GM19193 (cell line): ENCODE data around the gene CDK15.

ENCODE experiments used
- POLR2A ChIP-seq: IDR thresholded peaks from 4 replicates; pipeline ENCODE4 v1.6.1; 2011; ENCODE audit not compliant: insufficient read depth, insufficient read length; ENCODE audit errors: extremely low read depth

Gene CDK15

DNA sequence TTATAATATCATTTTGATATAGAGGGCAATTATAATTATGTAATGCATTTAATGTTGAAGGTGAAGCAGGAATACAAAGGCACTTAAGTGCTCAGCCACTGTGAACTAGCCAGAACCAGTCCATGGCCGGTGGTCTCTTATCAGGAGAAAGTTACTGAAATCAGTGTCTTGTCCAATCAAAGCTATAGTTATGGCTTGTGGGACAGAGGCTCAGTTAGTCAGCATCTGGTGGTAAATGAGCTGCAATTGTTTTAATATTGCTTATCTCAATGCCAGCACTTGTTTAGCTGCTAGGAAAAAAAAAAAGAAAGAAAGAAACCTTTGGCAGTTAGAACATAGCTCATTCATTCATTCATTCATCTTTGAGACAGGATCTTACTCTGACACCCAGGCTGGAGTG, 21.8 kb upstream of the CDK15 start:
- no peak for TF ChIP-seq POLR2A

DNA sequence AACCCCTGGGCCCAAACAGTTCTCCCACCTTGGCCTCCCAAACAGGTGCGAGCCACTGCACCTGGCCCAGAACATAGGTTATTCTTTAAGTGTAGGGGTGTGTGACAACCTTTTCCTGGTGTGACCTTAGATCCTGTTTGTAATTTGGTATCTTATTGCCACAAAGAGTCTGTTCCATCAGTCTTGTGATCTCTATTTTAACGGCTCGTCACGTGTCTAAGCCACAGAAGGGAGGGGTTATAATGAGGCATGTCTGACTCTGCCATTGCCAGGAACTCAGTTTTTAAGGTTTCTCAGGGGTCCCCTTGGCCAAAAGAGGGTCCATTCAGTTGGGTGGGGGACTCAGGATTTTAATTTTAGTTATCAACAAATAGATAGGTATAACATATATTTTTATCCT, 21.2 kb upstream of the CDK15 start:
- TF ChIP-seq POLR2A: no peak

DNA sequence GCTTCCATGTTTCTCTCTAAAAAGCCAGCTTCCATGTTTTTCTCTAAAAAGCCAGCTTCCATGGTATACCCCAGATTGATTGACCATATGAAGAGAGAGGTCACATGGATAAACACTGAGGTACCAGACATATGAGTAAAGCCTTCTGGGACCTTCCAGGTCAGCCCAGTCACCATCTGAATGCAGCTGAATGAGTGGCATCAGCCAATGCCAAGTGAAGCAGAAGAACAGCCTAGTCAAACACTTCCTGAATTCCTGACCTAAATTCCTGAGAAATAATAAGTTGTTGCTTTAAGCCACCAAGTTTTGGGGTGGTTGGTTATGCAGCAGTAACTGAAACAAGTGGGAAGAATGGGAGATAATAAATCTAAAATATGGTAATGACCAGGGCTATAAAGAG, 19.9 kb upstream of the CDK15 start:
- TF ChIP-seq POLR2A: no peak

DNA sequence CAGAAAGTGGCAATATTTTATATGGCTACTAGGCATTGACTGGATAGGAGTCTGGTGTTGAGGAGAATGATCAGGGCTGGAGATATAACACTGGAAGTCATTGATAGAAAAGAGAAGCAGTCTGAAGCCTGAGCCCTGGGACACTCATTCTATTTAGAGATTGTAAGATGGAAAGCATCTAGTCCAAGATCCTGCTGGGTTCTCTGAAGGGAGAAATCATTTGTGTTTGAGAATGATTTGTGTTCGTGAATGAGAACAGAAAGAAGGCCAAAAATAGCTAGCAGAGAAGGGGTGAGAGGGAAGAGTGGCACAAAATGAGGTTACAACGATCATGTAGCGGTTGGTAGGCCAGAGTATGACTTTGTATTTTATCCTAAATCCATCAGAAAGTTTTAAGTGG, 18.0 kb upstream of the CDK15 start:
- TF ChIP-seq POLR2A: no peak

DNA sequence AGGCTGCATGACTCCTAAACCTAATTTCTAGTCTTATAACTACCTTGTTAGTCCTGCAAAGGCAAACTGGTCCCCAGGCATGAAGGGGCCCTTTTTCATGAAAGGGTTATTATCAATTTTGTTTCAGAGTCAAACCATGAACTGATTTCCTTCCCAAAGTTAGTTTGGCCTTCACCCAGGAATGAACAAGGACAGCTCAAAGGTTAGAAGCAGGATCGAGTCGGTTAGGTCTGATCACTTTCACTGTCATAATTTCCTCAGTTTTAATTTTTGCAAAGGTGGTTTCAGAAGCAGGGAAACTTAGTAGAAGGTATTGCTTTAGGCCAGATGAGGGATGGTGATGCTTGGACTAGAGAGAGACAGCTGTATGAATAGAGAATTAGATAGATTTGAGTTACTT, 16.9 kb upstream of the CDK15 start:
- no peak for TF ChIP-seq POLR2A

DNA sequence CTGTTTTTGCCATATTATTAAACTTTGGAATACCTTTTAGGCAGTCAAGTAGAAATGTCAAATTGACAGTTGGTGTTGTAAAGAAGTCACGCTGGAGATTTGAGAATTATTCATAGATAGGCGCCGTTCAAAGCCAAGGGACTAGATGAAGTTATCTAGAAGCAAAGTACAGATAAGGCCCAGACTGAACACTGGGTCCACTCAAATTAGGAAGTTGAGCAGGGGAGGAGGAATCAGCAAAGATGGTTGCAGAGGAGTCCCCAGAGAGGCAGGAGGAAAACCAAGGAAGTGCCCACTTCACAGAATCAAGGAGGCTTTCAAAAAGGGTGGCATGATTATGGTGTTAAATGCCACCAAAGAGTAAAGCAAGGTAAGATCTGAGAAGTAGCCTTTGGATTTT, 16.0 kb upstream of the CDK15 start:
- TF ChIP-seq POLR2A: no peak

DNA sequence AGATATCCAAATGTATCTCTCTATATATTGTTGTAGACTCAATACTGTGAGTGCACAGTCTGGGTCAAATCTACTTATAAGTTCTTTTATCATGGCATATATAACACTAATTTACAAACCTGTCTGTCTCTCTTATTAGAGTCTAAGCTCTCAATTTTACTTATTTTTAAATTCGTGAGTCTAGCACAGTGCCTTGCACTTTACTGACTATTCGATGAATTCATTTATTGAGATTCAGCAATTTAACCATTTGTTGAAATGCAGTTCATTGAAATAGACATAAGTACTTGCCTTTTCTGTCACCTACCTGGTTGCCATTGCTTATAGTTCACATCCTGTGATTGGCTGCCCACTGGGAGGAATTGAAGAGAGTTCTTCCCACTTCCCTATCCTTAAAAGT, 15.3 kb upstream of the CDK15 start:
- TF ChIP-seq POLR2A: no peak

DNA sequence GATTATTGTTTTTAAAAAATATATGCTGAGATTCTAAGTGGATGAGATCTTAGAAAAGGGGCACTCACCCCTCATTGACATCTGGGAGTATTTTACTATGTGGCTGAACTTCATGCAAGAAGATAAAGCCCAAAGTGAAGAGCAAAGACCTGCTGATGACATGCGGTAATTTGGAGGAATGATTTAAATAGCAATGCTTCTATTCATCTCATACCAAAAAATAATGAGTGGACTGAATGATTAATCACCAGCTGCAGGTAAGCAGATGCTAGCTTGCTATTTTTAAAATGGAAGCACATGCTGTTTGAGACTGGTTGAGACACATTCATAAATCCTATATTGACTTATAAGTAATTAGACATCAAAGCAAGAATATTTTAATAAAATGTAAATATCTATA, 12.7 kb upstream of the CDK15 start:
- TF ChIP-seq POLR2A: no peak

DNA sequence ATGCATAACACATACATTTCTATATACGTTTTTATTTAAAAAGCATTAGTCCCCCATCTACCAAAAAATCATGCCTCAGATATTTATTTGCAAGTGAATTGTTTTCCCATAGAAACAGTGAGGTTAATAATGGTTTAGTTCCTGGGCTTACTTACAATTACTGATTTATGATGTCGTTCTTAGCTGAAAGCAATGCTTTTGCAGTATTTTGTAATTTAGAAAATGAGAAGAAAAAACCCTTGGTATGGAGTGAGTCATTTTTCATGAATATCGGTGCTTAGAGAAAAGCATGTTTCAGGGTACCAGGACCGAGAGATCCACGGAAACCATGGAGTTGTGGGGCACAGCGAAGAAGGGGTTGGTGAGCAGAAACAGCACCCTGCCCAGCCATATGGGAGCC, 12.0 kb upstream of the CDK15 start:
- no peak for TF ChIP-seq POLR2A

DNA sequence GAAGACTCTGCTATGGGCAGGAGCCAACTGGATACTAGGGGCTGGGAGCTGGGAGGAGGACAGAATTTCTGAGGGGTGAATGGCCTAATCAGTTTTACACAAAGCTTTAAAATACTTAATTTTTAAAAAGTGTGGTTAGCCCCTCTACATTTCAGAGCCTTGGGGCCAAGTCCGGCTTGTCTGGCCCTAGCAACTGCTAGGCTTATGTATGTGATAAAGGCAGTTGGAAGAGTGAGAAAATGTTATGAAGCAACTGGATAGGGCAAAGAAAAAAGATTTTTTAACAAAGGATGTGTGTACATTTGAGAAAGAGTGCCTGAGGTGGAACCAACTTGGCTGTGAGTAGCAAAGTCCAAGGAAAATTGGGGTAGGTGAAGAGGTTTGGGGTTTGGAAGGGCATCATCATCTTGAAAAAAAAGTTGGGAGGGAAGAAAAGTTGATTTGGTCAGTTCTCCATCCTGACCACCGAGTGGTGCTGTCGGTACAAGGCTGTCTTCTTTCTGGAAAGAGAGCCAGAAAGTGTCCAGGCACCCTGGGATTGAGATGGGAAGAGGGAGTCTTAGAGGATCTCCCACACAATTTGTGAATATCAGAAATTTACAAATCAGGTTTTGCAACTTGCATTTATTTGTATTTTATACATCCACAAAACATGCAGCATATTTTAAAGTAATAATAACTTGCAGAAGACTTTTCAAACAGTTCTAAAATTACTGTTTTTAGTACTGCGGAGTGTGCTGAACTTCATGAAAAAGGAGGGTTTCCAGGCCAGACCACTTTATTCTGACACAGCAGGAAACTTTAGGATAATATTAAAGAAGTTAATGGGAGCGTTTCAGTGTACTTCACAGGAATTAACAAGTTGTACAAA, 10.5 kb upstream of the CDK15 start:
- TF ChIP-seq POLR2A: no peak

DNA sequence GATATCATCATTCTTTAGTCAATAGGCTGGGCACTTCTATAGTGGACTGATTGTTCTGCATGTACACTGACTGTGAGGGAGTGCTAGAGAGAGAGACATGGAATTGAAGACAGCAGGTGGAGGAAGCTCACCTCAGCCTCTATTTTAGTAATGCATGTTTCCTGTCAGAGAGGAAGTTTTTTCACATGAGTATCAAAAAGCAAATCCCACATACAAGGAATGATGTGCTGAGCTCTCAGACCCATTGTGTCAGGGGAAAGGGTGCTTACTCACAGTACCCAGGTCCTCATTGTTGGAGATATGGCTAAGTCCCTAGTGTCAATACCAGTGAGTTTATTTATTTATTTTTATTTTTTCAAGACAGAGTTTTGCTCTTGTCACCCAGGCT, 9.9 kb upstream of the CDK15 start:
- TF ChIP-seq POLR2A: no peak

DNA sequence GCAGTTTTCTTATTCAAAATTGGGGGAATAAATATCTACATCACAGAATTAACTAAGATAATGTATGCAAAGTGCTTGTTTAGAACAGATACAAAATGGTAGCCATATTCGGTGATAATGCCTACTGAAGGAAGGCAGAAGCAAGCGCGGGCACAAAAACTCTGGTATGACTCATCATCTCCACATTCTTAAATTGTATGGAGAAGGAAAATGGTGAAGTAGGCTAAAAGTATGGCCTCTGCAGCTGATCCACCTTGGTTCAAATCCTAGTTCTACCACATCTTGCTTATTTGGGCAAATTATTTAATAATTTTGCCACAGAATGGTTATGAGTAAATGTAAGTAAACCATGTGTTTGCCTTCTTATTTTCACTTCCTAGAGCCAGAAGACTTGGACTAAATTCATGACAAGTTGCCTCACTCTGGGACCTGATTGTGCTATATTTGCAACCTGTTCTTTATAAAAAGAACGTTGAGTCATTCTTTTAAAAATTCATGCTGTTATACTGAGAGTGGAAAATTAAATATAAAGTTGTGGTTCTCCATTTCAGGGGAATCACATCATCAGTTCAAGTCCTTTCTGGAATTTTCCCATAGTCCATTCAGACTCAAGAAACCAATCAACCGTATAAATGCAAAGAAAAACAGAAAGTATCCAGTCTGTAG, 9.0 kb upstream of the CDK15 start:
- no peak for TF ChIP-seq POLR2A

DNA sequence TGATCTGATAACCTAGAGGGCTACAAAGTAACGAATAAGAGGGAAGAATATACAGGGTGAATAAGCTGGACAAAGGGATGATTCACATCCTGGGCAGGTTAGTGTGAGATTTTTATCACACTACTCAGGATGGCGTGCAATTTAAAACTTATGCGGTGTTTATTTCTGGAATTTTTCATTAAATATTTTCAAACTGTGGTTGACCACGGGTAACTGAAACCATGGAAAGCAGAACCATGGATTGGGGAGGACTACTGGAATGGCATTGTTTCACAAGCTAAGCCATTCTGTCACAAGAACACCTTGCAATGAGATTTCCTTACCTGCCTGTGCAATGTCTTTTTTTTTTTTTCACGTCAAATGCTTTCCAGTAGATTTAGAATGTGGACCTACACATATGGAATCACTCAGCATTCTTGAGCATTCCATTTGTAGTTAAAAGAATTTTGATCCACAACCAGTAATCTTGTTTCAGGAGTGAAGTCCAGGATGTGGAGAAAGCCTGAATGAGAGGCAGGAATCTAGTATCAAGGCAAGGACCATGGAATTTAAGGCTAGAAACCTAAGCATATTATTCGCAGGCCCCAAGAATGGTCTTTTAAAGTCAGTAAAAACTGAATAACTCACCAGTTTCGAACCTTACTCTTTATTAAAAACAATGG, 8.0 kb upstream of the CDK15 start:
- no peak for TF ChIP-seq POLR2A

DNA sequence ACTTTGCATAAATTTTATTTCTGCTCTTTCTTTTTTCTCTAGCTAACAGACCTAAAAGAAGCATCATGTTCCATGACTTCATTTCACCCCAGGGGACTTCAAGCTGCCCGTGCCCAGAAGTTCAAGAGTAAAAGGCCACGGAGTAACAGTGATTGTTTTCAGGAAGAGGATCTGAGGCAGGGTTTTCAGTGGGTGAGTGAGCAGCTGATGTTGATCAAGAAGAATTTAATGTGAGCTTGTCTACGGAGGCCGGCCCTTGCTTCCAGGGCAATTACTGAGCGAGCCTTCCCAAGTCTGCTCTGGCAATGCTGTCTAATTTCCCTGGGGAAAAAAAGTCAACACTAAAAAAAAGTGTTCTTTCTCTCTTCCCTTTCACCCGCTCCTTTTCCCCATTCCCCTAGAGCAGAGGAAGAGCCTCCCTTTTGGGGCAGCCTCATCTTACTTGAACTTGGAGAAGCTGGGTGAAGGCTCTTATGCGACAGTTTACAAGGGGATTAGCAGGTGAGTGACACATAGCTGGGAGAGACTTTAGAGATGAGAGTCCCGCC, 1.2 kb downstream of the CDK15 start:
- no peak for TF ChIP-seq POLR2A

DNA sequence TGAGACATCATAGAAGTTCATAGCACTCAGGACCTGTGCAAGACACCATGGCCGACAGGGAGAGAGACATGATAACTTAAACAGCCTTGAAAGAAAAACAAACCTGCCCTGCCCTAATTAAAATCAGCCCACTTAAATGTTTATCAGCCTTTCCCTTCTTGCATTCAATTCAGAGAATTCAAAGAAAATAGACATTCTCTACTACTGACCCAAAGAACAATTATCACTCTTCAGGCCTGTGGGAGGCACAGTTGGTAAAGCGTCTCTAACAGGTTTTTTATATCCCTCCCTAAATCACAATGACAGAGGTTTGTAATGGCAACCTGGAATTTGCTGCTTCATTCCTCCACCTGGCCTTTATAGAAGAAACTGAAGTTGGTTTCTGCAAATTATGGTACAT, 1.7 kb downstream of the CDK15 start:
- TF ChIP-seq POLR2A: no peak

DNA sequence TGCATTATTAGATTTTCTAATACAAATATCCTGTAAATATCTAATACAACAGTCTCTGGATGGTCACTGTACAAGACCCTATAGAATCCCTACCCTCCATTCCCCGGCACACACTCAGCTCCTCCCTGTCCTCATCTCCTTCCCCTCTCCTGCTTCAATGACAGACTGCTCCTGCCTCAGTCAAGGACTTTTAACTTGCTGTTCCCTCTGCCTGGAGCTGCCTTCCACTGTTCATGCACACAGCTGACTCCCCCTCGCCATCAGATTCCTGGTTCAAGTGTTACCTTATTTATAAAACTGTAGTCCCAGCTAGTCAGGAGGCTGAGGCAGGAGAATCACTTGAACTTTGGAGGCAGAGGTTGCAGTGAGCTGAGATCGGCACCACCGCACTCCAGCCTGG, 3.3 kb downstream of the CDK15 start:
- no peak for TF ChIP-seq POLR2A

DNA sequence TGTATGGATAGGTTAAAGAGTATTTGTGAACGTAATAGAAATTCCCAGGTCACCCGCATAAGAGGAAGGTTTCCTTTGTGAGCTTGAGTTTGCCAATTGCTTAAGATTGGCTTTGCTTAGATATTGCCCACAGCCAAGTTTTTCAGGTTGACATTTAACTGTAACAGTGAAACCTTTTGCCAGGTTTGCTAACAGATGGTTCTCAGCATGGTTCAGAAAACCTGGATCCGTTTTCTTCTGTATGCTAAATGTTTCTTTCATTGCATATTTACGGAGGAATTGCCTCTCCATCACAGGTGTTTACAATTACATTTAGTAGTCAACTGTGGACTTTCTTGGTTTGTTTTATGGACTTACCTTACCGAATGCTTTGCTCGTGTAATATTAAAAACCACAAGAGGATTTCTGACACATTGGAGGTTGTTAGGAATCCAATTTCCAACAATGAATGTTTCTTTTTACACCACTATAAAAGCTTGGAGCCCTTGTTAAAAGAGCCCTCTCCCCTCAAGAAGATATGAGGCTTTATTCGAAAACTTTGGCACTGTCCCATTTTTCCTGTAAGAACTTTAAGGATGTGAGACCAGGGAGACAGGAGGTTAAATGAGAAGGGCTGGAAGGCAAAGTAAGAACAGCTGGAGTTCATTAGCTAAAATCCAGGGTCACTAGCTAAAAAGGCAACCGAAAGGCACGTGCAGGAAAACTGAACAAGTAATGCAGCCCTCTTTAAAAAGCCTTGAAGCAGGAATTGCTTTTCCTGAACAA, 7.8 kb downstream of the CDK15 start:
- TF ChIP-seq POLR2A: no peak
